Body of pancreas (tissue), 4 donors: ENCODE measurements around the gene SLC9A7. TPM values are rescaled to one million over a fixed set of nuclear protein-coding genes. Genes with fewer than 3 reads are reported as not detected.

Source experiments
- ATAC-seq: fragments of 150-250 bp; one replicate; pipeline ENCODE4 v1.9.1; 2016
- DNase-seq, 4 donors: peaks; one replicate each; pipeline ENCODE4 v3.0.0-alpha.2; 2019
- H3K27ac ChIP-seq, 4 donors: fragments of 200-600 bp; sonication (generic); 1 replicate in 3 of 4; 2 replicates in 1 of 4; pipeline versions ENCODE4 v1.5.1 to v1.6.1; 2016 to 2019; ENCODE audit warnings: mild to moderate bottlenecking in 1 of 4, mixed read lengths in 1 of 4, moderate library complexity in 1 of 4
- H3K27me3 ChIP-seq, 2 donors: fragments of 200-600 bp; sonication (generic); one replicate each; pipeline ENCODE4 v1.6.0; 2016; ENCODE audit warnings: mild to moderate bottlenecking in 1 of 2
- H3K36me3 ChIP-seq, 2 donors: fragments of 200-600 bp; sonication (generic); replicated peaks in 1 of 2; 2 replicates each; pipeline ENCODE4 v1.5.1; 2016; ENCODE audit warnings: low read depth in 2 of 2; ENCODE audit not compliant: insufficient read depth in 1 of 2
- H3K4me1 ChIP-seq: fragments of 200-600 bp; sonication (generic); one replicate; pipeline ENCODE4 v1.6.0; 2016
- H3K4me3 ChIP-seq, 2 donors: fragments of 200-600 bp; sonication (generic); 1 replicate in 1 of 2; 2 replicates in 1 of 2; pipeline ENCODE4 v1.5.1; 2016 to 2019
- H3K9me3 ChIP-seq, 3 donors: fragments of 200-600 bp; sonication (generic); 1 replicate in 2 of 3; 2 replicates in 1 of 3; pipeline ENCODE4 v1.5.1; 2016
- POLR2A ChIP-seq, 3 donors: fragments of 450-650 bp; IDR thresholded peaks; one replicate each; pipeline ENCODE4 v1.6.1; 2016; ENCODE audit warnings: antibody characterized with exemption in 3 of 3, mild to moderate bottlenecking in 2 of 3
- WGBS, 2 donors: methylation state at CpG; one replicate each; pipeline ENCODE4 v1.1.5; 2017; 5-methylcytosine and 5-hydroxymethylcytosine counted together
- intact Hi-C: fragments of 100-400 bp; cut with DNase I; formaldehyde crosslinking; loops from one replicate; pipeline ENCODE4 v1.15.1; 2023
- total RNA-seq, 2 donors: library from RNA; depleted of rRNA; stranded (reverse); fragments of >200 nt; gene quantifications; one replicate each; pipeline ENCODE4 v1.1.0, GENCODE V29; 2016
- TF ChIP-seq, protein P1 (sequence below), 7 experiments: fragments of 450-650 bp in 4 of 7; fragments of 200-600 bp in 3 of 7; sonication (generic) in 3 of 7; IDR thresholded peaks; one replicate each; pipeline ENCODE4 v1.5.1; 2016 to 2019; ENCODE audit warnings: antibody characterized with exemption in 7 of 7

The SLC9A7 gene
- total RNA-seq, 2 donors from 2014 or later: 6.2 to 7.6 TPM

DNA sequence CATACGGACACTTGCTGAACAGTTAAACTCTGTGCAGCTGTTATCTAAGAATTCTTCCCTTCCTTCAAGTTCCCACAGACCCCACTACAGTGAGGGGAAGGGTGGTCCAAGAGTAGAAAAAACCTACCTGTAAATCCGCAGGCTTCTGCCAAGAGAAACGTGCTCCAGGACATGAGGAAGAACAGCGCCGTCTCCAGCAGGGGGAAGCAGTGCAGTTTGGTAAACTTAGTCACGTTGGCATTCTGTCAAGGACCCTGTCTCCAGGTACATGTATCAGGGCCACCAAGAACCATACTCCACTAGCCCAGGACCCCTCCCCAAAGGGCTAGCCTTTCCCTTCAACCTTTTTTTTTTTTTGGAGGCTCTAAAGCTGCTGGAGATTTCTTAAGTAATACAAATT is 105.4 kb downstream of the SLC9A7 start:
- DNase-seq (no peak), ATAC-seq (no peak)
- no peaks in the 10 kb centered on the region for H3K4me1 ChIP-seq
- no peaks in the 10 kb centered on the region for H3K9me3 ChIP-seq
- intact Hi-C loops: no loop called here
- H3K27me3 ChIP-seq: no peaks in the 10 kb centered on the region
- H3K36me3 ChIP-seq: no peaks in the 10 kb centered on the region
- TF ChIP-seq POLR2A (IDR thresholded peaks at IDR 0.05): no peak
- TF ChIP-seq, protein P1, sequence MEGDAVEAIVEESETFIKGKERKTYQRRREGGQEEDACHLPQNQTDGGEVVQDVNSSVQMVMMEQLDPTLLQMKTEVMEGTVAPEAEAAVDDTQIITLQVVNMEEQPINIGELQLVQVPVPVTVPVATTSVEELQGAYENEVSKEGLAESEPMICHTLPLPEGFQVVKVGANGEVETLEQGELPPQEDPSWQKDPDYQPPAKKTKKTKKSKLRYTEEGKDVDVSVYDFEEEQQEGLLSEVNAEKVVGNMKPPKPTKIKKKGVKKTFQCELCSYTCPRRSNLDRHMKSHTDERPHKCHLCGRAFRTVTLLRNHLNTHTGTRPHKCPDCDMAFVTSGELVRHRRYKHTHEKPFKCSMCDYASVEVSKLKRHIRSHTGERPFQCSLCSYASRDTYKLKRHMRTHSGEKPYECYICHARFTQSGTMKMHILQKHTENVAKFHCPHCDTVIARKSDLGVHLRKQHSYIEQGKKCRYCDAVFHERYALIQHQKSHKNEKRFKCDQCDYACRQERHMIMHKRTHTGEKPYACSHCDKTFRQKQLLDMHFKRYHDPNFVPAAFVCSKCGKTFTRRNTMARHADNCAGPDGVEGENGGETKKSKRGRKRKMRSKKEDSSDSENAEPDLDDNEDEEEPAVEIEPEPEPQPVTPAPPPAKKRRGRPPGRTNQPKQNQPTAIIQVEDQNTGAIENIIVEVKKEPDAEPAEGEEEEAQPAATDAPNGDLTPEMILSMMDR (IDR thresholded peaks at IDR 0.05): no peak
- no peak overlapping the region for H3K4me3 ChIP-seq
- no peak overlapping the region for H3K27ac ChIP-seq
- 68 to 88% methylated on average over 4 to 5 of the region's 6 CpGs for WGBS, 2 donors

DNA sequence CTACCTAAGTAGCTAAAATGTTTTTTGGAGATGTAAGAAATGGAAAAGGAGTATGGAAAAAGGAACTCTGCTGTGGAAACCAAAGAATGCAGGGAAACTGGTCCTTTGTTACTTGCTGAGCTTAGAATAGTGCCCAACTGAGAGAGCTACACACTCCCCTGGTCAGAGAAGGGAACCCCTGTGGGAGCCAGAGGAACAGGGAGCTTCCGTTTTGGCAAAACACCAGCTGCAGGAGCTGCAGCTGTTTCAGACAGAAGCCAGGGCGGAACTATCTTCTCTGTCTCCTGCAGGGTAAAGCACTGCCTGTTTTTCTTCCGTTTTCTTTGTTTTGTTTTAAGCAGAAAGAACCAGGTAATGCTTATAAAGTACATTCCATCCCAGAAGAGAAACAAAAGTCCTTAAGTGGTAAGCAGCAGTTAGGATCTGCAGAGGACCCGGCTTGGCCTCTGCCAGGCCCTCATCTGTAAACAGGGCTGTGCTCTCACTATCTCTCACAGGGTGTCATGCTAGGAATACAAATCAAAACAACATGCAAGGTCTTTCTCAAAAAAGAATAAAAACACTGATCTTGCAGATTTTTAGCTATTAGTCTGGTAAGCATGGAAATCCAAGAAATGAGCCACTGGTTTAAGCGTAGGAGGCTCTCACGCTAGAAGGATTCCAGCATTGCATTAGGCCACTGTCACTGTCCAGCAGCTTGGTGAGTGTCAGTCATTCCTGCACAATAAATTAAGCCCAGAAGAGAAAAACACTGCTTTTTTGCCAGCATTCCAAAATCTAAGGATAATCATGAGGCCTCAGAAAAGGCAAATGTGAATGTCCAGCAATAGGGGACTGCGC is 109.3 kb downstream of the SLC9A7 start:
- no peak overlapping the region for H3K27ac ChIP-seq
- intact Hi-C loops: no loop called here
- ATAC-seq: no peak
- H3K36me3 ChIP-seq: peaks cover 0 to 1% of the 10 kb centered on the region in 2 donors
- TF ChIP-seq, protein P1 (IDR thresholded peaks at IDR 0.05): no peak
- TF ChIP-seq POLR2A (IDR thresholded peaks at IDR 0.05): no peak
- H3K4me3 ChIP-seq: no peak overlapping the region
- H3K9me3 ChIP-seq: no peaks in the 10 kb centered on the region
- DNase-seq: peak in 3 of 4 donors; percentile 21 to 40 (median 26)
- H3K27me3 ChIP-seq: no peaks in the 10 kb centered on the region
- H3K4me1 ChIP-seq: no peaks in the 10 kb centered on the region
- 63 to 83% methylated on average over 7 of the region's 7 CpGs for WGBS, 2 donors

DNA sequence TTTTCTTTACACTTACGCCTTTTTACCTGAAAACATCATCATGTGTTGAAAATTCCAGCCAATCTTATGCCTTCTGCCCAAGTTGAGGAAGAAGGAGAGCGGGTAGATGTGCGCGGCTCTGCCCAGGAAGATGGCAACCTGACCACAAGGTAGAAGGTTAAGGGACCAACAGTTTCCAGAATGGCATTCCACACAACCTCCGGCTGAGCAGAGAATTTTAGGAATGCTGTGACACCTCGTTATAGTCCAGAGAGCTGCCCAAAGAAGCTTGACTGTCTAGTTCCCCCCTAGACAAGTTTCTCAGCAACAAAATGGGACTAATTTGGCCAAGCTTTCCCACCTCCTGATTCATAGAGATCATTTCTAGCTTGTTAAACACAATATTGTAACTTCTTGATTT is 110.3 kb downstream of the SLC9A7 start:
- Histone ChIP-seq H3K4me3 (no peak overlapping the region), H3K9me3 (no peaks in the 10 kb centered on the region), H3K36me3 (peaks cover 0 to 1% of the 10 kb centered on the region in 2 donors), H3K4me1 (no peaks in the 10 kb centered on the region), H3K27ac (no peak overlapping the region), H3K27me3 (no peaks in the 10 kb centered on the region)
- DNase-seq: no peak
- intact Hi-C loops: no loop called here
- 85 to 90% methylated on average over 6 of the region's 6 CpGs for WGBS, 2 donors
- TF ChIP-seq POLR2A (IDR thresholded peaks at IDR 0.05): no peak
- TF ChIP-seq, protein P1 (IDR thresholded peaks at IDR 0.05): no peak
- no peak for ATAC-seq

DNA sequence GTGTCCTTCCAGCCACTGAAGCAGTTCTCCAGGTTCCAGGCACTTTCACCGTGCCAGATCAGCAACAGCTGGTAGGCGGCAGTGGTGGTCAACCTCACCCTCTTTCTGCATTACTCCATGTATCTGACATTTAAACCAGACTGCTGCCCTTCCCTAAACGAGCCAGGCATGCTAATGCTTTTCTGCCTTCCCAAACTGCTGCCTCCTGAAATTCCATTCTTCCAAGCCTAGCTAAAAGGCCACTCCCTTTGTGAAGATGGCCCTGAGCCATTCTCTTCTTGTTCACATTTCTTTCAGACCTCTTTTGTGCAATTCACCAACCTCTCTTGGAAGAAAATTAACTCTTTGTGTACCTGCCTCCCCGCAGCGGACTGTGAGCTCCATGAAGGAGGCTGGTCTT is 111.7 kb downstream of the SLC9A7 start:
- Histone ChIP-seq H3K27ac (no peak overlapping the region), H3K4me1 (no peaks in the 10 kb centered on the region), H3K27me3 (no peaks in the 10 kb centered on the region), H3K36me3 (peaks cover 0 to 1% of the 10 kb centered on the region in 2 donors), H3K9me3 (no peaks in the 10 kb centered on the region), H3K4me3 (no peak overlapping the region)
- WGBS, 2 donors: 74 to 75% methylated on average over 3 to 4 of the region's 5 CpGs
- ATAC-seq (no peak), DNase-seq (no peak)
- intact Hi-C loops: no loop called here
- TF ChIP-seq POLR2A (IDR thresholded peaks at IDR 0.05): no peak
- TF ChIP-seq, protein P1 (IDR thresholded peaks at IDR 0.05): no peak

DNA sequence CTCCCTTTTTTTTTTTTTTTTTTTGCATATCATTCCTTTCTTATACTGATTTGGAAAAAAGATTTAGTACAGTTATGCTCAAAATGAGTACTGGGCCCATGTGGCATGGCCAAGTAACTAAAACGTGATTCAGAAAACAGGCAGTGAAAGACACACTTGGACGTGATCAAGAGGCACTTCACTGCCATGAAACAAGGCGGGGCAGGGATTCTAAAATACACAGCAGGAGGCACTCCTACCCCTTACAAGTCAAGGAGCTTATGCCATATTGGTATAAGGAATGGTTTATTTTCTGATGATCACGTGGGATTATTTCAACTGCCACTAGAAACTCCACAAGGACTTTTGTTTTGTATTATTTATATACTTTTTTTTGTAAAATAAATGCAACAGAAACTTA is 113.3 kb downstream of the SLC9A7 start:
- no peaks in the 10 kb centered on the region for H3K27me3 ChIP-seq
- H3K9me3 ChIP-seq: no peaks in the 10 kb centered on the region
- H3K36me3 ChIP-seq: peaks cover 0 to 1% of the 10 kb centered on the region in 2 donors
- TF ChIP-seq, protein P1 (IDR thresholded peaks at IDR 0.05): no peak
- no peak for TF ChIP-seq POLR2A (IDR thresholded peaks at IDR 0.05)
- 89 to 94% methylated on average over 4 of the region's 4 CpGs for WGBS, 2 donors
- no peak overlapping the region for H3K4me3 ChIP-seq
- no peaks in the 10 kb centered on the region for H3K4me1 ChIP-seq
- no peak for DNase-seq
- no peak overlapping the region for H3K27ac ChIP-seq
- no peak for ATAC-seq
- intact Hi-C loops: no loop called here
